GM18502 (cell line): ENCODE data around the gene IFIT2.

Experiments used
- ATAC-seq: cut with Tn5 transposase; IDR thresholded peaks from one replicate; pipeline ENCODE4 v1.9.1; 2021; ENCODE audit warnings: mild to moderate bottlenecking; ENCODE audit not compliant: unreplicated experiment, poor library complexity

Gene IFIT2

DNA sequence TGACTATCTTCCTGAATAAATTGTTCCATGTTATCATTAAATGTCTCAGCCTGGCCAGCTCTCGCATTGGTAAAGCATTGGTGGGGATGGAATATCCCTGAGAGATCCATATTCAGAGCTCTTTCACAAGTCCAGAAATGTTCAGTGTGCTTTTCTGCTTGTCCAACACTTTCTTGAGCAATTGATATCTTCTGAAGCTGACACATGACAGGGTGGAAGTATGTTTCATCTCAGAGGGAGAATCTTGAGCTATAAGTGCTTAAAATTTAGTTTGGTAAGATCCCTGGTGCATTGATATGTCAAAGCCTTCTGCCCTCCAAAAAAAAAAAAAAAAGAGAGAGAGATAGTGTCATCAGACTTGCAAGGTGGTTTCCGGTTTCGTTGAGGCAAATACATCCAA, 33.4 kb downstream of the IFIT2 start:
- ATAC-seq, result no peak

DNA sequence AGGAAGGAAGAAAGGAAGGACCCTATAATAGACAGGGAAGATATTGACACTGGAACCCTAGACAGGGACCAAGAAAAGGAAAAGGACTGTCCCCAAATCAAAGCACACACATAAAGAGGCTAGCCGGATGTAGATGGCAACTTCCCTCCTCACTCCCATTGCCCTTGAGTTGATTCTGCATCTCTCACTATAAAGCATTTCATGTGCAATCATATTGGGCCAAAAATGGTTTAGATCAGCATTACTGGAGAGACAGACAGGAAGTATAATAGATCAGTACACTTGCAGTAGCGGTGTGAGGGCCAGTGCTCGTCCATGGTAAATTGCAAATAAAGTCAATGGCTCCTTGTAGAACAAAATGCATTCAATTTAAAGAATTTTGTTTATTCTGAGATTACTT, 34.4 kb downstream of the IFIT2 start:
- no peak for ATAC-seq

DNA sequence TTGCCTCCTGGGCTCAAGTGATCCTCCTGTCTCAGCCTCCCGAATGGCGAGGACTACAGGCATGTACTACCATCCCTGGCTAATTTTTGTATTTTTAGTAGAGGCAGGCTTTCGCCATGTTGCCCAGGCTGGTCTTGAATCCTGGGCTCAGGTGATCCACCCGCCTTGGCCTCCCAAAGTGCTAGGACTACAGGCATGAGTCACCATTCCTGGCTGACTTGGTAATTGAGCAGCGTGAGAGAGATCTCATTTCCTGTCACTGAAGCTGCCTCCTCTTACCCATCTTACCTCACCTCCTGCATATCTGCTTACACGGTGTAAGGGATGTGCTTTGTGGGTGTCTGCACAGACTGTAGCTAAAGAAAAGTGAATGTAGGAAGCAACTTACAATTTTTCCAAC, 35.6 kb downstream of the IFIT2 start:
- ATAC-seq, result peak; percentile 26

DNA sequence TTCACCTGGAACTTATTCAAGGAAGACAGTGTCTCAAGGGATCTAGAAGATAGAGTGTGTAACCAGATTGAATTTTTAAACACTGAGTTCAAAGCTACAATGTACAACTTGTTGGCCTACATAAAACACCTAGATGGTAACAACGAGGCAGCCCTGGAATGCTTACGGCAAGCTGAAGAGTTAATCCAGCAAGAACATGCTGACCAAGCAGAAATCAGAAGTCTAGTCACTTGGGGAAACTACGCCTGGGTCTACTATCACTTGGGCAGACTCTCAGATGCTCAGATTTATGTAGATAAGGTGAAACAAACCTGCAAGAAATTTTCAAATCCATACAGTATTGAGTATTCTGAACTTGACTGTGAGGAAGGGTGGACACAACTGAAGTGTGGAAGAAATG, 36.9 kb downstream of the IFIT2 start:
- no peak for ATAC-seq

DNA sequence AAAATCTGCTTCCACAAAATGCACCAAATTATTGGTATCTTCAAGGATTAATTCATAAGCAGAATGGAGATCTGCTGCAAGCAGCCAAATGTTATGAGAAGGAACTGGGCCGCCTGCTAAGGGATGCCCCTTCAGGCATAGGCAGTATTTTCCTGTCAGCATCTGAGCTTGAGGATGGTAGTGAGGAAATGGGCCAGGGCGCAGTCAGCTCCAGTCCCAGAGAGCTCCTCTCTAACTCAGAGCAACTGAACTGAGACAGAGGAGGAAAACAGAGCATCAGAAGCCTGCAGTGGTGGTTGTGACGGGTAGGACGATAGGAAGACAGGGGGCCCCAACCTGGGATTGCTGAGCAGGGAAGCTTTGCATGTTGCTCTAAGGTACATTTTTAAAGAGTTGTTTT, 38.0 kb downstream of the IFIT2 start:
- ATAC-seq, result no peak

DNA sequence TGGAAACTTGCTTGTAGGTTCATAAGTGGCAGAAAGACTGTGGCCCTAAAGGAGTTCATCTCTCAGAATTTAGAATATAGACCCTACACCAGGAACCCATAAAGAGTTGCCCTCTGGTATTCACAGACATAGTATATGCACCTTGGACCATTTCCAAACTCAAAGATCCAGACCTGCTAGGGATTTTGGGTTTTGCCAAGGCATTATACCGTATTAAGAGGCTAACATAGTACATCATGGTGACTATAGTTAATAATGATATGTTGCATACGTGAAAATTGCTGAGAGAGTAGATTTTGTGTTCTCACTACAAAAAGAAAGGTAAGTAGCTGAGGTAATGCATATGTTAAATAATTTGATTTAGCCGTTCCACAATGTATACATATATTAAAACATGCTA, 39.8 kb downstream of the IFIT2 start:
- no peak for ATAC-seq

DNA sequence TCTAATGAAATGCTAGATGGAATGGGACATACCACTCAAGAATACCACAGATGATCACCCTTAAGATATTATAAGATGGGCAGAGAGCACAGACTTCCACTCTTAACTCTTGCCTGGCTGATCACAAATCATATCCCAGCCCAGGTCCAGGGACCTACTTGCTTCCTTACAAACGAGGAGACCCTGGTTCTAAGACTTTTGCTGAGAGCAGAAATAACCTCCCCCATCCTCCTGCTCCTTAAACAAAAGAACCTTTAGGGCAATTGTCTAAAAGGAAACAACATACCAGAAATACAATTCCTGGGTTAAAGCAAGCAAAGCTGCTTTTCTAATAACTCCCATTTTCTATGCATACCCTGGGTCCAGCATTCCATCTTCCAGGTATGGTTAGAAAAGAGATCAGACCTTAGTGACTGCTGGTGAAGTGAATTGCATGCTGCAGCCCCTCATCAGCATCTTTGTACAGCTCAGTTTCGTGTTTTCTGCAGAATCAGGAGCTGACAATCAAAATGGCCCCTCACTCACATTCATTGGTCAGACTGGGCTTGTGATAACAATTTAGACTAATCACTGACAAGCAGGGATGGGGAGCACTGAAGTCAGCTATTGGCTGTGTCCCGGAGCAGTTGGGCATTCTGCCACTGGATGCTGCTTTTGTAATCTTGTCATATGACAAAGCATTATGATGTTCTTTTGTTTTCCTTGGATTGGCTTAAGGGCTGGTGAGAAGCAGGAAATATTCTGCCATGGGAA, 40.5 kb downstream of the IFIT2 start:
- no peak for ATAC-seq

DNA sequence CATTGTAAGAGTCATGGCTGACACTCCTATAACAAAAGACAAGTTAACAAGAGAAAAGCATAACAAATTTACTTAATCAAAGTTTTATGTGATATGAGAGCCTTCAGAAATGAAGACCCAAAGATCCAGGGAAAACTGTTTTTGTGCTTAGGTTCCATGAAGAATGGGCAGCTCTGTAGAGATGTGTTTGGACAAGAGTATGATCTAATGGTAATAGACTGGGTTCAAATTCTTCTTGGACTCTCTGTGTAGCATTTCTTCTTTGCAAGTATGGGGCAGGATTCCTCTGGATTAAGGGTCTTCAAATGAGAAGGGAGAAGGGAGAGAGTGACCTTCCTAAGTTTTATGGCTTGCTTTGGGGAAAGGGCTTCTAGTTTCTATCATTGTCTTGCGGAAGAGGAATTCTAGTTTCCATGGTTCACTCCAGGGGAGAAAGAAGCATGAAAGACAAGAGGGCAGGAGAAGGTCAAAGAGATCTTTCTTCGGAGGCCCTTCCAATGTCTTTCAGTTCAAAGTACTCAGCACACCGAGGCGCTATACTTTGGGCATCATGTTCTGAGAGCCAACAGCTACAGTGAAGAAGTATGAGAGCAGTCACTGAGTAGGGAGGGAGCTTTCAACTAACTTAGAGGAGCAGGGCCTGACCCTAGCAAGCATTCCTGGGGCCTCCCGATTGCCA, 41.4 kb downstream of the IFIT2 start:
- ATAC-seq, result no peak

DNA sequence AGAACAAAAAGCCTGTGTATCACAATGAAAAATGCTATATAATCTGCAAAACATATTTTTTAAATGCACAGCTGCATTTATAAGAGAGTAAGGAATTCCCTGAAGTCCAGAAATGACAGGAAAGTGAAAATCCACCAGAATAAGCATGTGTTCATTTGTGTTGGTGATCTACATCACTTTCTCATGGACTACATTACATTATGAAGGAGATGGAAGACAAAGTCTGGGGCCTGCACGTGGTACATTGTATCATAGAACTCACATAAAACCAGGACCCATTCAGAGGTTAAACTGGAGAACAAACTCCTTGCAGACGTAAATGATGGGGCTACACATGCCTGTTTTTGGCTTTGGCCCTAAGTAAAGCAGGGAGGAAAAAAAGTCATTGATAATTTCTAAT, 42.3 kb downstream of the IFIT2 start:
- ATAC-seq, result no peak

DNA sequence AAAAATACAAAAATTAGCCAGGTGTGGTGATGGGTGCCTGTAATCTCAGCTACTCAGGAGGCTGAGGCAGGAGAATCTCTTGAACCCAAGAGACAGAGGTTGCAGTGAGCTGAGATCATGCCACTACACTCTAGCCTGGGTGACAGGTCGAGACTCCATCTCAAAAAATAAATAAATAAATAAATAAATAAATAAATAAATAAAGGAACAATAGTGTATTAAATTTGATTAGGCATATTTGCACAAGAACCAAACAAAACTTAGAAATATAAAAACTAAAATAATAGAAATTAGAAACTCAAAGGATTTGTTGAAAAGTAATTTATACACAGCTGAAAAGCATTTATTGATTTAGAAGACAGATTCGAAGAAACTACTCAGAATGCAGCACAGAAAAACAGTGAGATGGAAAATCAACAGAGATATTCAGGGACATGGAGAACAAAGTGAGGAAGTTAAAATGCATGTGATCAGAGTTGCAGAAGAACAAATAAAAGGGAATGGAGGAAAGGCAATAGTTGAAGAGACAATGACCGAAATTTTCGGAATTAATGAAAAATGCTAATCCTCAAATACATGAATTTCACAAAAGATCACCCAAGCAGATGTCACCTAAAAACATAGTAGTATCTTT, 43.6 kb downstream of the IFIT2 start:
- ATAC-seq, result no peak

DNA sequence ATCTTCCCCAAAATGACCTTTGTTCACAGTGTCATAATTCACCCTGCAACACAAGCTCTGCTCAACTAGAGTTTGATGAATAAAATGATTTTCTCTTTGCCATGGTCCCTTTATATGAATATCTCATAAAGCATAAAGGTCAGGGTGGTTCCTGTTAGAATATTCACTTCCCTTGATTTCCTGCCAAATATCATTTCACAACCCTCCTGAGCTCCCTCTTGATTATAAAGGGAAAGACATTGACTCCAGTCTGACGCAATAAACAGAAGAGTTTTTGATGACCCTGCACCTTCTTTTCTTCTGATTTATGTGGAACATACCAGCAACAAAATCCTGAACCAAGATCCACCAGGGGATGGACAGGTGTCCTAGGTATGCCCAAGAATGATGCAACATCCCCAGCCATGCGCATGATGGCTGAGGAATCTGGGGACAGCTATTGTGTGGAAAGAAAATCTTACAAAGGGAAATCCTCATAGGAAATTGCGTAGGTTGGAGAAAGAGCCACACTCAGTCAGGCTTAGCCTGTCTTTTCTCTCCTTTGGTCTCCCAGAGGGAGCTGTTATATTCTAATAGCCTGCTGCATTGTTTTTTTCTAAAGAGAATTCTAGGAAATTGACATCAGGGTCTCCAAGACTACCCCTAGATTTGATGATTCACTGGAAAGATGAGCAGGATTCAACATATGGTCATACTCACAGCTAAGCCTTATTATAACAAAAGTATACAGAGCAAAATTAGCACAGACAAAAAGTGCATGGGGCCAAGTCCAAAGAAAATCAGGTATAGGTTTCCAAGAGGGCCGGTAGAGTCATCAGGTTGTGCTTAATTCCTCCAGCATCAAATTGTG, 44.8 kb downstream of the IFIT2 start:
- ATAC-seq, result no peak

DNA sequence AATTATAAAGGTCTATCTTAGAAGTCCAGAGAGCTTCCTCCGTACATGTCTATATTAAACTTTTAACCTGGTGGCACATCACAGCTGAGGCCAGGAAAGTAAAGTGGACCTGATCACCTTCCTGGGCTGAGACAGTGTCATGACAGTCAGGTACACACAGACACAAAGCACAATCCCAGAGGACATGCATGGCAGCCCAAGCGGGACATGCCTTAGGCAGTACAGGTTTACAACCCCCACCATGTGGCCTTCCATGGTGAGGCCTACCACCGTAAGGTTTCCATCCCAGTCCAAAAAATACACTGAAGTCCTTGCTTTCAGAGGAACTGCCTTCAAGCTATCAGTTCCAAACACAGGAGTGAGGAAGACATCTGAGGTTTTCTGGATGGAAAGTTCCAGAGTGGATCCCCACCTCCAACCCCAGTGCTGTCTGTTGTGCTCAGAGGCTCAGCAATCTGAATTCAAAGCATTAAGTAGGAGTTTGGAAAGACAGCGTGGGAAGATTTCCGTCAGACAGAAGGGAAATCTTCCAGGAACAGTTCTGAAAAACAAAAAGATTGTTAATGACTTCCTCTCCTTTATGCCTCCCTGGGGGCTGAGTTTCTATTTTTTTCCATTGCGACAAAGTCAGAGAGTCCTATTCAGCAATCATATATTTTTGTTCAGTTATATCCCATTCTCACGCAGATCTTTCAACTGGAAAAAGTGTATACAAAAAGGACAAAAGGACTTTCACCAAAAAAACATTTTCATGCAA, 46.0 kb downstream of the IFIT2 start:
- ATAC-seq, result no peak

DNA sequence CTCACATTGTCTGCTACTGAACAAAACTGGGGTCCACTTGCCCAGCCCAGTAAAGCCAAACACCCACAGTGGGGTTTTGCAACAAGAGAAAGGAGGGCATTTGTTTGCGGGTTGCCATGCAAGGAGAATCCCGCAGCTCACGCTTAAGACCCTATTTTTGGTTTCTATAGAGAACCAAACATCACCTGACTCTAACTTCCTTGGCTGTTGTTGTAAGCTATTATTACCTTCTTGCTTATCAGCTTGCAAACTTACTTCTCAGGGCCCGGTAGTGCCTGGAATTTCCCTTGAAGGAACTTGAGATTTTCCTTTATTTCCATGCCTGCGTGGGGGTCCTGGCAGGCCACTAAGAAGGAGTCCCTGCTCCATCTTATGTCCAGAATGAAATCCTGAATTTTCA, 46.6 kb downstream of the IFIT2 start:
- ATAC-seq, result no peak

DNA sequence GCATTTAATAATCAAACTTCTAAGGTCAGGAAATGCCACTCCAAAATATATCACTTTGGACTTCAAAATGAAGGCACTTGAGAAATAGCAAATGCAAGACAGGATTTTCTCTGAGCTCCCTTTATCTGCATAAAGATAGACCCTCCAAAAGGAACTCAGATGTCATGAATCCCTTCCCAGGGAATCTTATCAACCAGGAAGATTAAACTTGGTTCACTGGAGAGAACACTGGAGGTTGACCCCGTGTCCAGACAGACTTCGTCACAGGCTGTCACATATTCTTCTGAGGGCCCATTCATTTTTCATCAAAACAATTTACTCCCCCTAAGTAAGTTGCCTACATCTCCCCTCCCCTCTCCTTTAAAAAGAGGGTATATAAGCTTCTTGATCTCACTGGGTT, 47.1 kb downstream of the IFIT2 start:
- ATAC-seq, result no peak

DNA sequence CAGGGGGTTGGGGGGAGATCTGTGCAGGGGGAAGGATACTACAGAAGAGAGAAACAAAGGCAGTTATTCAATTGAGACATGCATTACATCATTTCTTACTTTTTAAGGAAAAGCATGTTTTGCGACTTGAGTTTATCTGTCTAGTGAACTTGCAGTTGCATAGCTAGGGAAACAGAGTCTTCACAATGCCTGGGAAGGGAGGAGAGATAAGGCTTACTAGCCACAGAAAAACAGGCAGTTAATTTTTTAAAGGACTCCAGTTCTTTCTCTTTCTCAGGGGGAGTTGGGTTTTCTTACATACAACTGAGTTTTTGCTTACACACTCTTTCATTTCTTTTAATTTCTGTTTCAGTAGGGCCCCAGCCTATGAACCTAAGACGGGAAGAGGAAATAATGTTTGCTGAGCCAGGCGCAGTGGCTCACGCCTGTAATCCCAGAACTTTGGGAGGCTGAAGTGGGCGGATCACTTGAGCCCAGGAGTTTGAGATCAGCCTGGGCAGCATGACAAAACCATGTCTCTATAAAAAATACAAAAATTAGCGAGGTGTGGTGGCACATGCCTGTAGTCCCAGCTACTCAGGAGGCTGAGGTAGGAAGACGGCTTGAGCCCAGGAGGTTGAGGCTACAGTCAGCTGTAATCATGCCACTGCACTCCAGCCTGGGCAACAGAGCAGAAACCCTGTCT, 48.9 kb downstream of the IFIT2 start:
- peak; percentile 42 for ATAC-seq

DNA sequence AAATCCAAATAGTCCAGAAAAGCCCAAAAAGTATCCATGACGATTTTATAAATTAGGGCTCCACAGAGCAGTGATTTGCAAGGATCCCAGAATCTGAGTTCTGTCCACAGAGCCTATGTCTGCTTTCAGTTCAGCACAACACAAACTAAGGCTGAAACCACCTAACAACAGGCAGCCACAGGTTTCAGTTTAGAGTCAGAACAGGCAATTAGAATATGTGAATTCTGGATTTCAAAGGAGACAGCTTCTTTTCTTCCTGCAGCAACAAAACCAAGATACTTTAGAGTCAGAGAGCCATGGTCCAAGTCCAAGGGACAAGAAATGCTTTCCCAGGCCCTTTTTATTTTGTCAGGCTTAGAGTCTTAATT, 49.5 kb downstream of the IFIT2 start:
- ATAC-seq, result peak; percentile 91

DNA sequence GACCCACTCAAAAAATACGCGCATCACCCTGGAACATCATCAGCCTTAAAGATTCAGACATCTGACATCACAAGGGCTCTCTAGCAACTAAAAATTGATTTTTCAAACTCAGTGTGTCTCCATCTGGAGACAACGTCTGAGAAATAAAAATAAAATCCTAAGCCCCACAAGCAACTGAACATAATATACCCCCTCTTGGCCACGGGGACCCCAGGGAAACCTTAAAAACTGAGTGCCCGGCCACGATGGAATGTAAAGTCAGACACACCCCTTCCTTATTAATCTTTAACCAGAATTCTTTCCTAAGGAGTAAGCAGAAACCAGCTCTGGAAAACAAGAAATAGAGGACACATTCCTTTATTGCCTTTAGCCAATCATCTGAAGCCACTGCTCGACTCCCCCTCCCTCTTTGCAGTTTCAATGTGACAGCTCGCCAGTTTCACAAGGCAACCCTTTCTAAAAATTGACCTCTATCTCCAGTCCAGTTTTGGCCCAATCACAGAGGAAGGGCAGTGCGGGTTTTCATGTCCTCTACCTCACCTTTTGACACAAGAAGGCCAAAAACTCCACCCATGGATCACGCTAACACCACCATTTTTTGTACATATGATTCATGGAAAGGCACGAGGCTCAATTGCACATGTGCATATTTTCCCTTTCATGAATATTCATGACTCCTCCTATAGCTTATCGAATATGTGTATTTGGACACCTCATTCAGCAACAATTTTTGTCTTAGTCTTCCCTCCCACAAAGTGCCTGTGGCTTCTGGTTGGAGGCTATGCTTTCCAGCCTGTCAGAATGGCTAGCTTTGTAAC, 50.1 kb downstream of the IFIT2 start:
- ATAC-seq, result peak; percentile 42

DNA sequence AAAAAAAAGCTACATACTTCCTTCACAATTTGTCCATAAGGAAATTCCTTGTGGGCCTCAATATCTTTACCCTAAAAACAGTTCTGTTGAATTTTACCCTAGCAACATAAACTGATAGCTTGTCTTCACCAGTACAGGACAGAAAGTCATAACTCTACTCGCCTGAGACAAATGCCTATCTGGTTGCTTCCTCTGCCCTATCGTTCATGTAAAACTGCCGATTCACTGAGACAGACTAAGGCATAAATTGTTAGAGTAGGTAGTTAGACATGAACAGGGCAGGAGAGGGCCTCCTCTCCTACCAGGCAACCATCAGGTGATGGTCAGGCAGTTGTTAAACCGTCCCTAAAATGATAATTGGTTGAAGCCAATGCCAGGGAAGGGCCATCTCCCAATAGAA, 51.0 kb downstream of the IFIT2 start:
- ATAC-seq, result no peak
